CD4-positive, alpha-beta T cell treated with Interleukin-17A for 4 hours (primary cell): ENCODE measurements around the gene PLAC8.
"Not testable (repeated sequence)": the region's sequence is repeated elsewhere in the genome, so short reads cannot be mapped to it uniquely, and the experiment has no call there.

Source experiments
- DNase-seq: peaks from one replicate; pipeline ENCODE4 v3.0.0-alpha.2; 2020; ENCODE audit warnings: mixed read lengths

PLAC8 gene

GRCh38 chr4:83112231-83112630, 2.3 kb downstream of the PLAC8 start:
- DNase-seq = peak; percentile 29

- DNase-seq = not testable (repeated sequence)
These were observed 2.8 kb downstream of the PLAC8 start for GRCh38 chr4:83111751-83112141.

- DNase-seq = no peak
These were observed 3.4 kb downstream of the PLAC8 start for GRCh38 chr4:83110970-83111750.

- DNase-seq = peak; percentile 93
These were observed 4.1 kb downstream of the PLAC8 start for GRCh38 chr4:83110223-83110945.

- DNase-seq = peak; percentile 57
These were observed 4.9 kb downstream of the PLAC8 start for GRCh38 chr4:83109480-83110222.

GRCh38 chr4:83108101-83108861, 6.2 kb downstream of the PLAC8 start:
- DNase-seq = peak; percentile 56

- peak; percentile 23 for DNase-seq
These were observed 6.9 kb downstream of the PLAC8 start for GRCh38 chr4:83107631-83108030.

GRCh38 chr4:83104991-83105390, 9.5 kb downstream of the PLAC8 start:
- no peak for DNase-seq

GRCh38 chr4:83096397-83096796, 18.1 kb downstream of the PLAC8 start:
- DNase-seq = no peak

GRCh38 chr4:83093060-83093640, 21.4 kb downstream of the PLAC8 start:
- no peak for DNase-seq

GRCh38 chr4:83089410-83090157, 24.9 kb downstream of the PLAC8 start:
- no peak for DNase-seq

GRCh38 chr4:83084956-83085355, 29.6 kb downstream of the PLAC8 start:
- not testable (repeated sequence) for DNase-seq

- DNase-seq = peak; percentile 72
These were observed 30.5 kb downstream of the PLAC8 start for GRCh38 chr4:83083925-83084475.

GRCh38 chr4:83082777-83083176, 31.8 kb downstream of the PLAC8 start:
- DNase-seq = no peak

- no peak for DNase-seq
These were observed 34.0 kb downstream of the PLAC8 start for GRCh38 chr4:83080561-83080960.

- no peak for DNase-seq
These were observed 39.0 kb downstream of the PLAC8 start for GRCh38 chr4:83075311-83076095.

- not testable (repeated sequence) for DNase-seq
These were observed 39.7 kb downstream of the PLAC8 start for GRCh38 chr4:83074783-83075182.

GRCh38 chr4:83074086-83074704, 40.3 kb downstream of the PLAC8 start:
- DNase-seq = peak; percentile 68

- no peak for DNase-seq
These were observed 43.4 kb downstream of the PLAC8 start for GRCh38 chr4:83071116-83071515.

GRCh38 chr4:83067058-83067639, 47.4 kb downstream of the PLAC8 start:
- no peak for DNase-seq
